Measurements from ENCODE around the gene NFIX.

Gene NFIX

DNA sequence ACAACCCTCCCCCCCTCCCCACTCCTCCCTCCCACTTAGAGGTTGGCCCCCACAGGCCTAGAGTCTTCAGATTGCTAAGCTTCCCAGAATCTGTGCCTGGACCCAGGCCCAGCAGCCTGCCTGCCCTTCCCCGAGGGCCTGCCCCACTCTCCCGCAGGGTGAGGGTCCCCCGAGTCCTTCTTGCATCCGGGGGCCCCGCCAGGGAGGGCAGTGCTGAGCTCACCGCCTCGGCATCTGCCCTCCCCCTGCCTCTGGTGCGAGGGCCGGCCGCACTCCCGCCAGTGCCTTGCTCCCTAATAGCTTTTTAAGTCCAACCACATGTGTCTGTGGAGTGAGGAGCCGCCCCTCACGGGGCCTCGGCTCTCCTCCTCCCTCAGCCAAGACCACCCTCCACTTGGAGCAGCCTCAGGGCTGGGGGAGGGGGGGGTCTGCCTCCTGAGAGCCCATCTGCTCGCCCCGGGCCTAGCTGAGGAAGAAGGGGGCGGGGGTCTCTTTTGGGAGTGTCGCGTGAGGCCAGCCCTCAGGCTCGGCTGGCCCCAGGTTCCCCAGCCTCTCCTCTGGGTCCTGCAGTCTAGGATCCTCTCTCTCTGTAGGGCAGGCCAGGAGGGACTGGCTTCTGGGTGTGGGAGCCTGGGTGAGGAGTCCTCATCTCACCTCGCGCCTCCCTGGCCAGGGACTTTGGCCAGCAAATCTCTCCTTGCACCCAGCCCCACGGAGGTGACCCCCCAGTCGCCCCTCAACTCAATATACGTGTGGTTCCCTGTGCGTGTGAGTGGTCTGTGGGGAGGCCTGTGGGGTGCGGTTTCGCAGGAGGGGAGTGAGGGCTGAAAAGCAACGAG, 60.2 kb downstream of the NFIX start:
- DNase-seq (ENCODE audit: low read depth in 2 of 2), result no peak

- DNase-seq (ENCODE audit: low read depth in 2 of 2), result no peak
These were observed 60.9 kb downstream of the NFIX start for GRCh38 chr19:13056052-13056660.

GRCh38 chr19:13057147-13057572, 61.9 kb downstream of the NFIX start:
- DNase-seq (ENCODE audit: low read depth in 2 of 2), result no peak

DNA sequence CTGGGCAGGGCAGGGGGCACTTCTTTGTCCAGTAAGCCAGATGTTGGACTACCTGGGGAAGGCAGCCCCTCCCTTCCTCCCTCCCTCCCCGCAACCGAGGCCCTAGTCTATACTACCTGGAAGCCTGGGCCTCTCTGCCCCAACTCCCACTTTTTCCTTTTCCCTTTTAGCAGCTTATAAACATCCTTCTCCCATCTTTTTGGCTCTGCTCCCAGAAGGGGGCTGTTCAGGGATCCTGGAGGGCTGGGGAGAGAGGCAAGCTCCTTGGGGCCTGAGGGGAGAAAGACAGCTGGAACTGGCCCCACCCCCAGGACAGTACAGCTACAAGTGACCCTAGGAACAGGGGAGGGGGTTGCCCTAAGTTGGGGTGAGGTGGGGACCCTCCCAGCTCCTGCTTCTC, 62.5 kb downstream of the NFIX start:
- no peak for DNase-seq (ENCODE audit: low read depth in 2 of 2)

DNA sequence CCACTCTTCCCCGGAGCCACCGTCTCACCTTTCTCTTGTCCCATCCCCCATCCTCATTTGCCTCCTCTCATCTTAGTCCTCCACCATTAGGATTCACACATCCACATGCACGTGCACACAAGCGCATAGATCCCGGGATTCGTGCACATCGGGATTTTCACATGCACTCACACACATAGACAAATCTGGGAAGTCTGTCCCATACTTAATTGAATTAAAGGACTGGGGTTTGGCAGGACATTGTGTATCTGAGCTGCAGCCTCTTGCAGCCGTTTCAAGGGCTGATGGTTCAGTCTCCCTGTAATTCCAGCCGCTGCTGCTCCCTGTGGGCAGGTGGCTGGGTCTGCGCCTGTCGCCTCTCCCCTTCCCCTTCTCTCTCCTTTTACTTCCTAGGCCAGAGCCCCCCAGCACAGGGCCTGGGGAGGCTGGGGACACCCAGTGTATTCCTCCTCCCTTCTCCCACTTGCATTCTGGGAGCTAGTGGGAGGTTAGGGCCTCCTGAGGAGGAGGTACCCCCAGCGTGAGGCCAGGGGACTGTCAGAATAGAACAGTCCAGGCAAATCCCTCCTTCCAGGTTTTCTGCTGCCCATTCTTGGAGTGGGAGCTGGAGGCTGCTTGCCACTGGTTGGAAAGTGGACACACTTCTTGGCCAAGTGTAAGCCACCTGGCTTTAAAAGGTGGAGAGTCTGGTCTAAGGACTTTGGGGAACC, 63.8 kb downstream of the NFIX start:
- no peak for DNase-seq (ENCODE audit: low read depth in 2 of 2)

DNA sequence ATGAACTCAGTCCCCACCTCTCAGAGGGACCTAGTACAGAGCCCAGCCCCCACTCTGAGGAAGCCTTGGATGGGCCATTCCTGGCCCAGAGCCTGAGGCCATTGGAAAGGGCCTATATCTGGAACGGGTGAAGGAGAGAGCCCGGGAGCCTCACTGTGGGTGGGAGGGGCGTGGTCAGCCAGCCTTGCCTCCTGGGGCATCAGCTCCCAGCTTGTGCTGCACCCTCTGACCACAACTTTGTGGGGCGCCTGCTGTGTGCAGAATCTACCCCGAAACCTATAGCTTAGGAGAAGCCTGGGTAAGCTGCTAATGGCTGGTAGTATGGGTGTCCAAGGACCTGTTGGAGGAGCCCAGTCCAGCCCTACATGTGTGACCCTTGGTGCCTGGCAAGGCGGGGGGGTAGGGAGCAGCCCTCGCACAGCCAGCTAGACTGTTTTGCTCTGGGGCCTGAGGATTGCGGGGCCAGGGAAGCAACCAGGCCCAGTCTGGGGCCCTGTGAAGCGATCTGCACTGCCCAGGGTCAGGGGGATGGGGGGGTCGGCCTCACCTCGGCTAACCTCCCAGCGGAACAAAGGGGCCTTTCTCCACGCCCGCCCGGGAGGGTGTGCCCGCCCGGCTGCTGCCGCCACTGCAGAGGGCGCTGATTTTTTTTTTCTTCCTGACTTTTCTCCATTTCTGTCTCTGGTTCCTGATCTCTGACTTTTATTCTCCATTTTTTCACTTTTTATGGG, 65.1 kb downstream of the NFIX start:
- DNase-seq (ENCODE audit: low read depth in 2 of 2), result no peak

DNA sequence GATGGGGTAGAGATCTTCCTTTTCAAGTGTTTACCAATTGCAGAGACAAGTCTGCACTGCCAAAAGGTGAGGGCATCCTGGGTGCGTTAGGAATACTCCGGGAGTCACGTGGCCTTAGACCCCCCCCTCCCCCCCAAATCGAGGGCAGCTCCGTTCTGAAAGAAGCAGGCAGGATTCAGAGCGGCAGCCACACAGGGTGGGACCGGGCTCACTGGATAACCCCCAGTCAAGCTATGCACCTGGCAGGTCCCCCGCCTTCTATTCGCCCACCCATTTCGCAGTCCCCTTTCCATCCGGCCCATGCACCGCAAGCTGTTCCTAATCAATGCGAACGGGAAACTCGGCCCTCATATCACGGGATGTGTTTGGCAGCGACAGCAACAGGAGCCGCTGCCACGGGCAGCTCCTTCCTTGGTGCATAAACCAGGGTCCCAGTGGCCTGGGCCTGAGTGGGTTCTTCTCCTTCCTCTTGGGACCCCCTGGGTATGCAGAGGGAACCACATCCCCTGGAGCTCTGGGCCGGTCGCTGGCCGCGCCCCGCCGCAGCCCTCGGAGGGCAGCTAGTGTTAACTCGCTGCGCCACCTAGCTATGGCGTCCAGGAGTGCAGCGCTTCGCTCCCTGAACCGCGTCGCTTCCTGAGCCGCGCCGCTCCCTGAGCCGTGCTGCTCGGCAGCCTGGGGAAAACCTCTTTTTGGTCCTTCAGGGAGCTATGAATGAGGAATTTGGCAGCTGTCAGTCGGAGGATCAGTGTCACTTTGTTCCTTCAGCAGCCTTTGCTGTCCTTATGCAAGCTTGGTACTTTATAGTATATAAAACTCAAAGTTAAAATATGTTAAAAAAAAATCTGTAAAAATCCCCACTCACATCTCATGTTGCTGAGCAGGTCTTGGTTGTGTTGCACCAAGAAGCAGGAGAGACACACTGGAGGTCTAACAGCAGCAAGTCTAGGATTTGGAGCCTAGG, 66.0 kb downstream of the NFIX start:
- DNase-seq (ENCODE audit: low read depth in 2 of 2), result peak; percentile 61 to 80

GRCh38 chr19:13062317-13062716, 67.0 kb downstream of the NFIX start:
- no peak for DNase-seq (ENCODE audit: low read depth in 2 of 2)

DNA sequence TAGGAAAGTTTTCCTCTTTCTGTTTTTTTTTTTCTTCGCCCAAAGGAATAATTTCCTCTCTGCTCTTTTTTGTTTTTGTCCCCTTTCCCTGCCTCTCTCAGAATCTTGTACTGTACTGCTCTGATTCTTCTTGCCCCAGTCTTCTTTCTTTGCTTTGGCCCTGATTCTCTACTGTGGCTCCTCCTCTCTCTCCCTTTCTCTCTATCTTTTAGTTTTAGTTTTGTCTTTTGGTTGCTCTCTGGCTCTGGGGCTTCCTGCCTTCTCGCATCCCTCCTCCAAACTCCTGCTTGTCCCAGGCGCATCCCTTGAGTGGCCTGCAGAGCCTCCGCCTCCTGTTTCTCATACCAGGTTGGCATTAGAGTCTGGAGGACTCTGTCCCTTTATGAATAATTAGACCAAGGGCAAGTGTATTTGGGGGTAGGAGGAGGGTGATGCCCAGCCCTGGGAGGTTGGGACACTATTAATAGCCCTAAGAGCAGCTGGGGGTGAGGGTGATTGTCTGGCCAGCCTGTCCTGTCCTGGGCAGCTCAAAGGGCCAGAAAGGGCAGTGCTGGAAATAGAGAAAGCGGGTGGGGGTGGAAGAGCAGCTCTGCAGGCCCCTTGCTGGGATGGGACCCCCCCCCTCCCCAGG, 68.3 kb downstream of the NFIX start:
- DNase-seq (ENCODE audit: low read depth in 2 of 2), result no peak

GRCh38 chr19:13064092-13064489, 68.8 kb downstream of the NFIX start:
- DNase-seq (ENCODE audit: low read depth in 2 of 2), result no peak

GRCh38 chr19:13066226-13066625, 71.0 kb downstream of the NFIX start:
- DNase-seq (ENCODE audit: low read depth in 2 of 2), result no peak

DNA sequence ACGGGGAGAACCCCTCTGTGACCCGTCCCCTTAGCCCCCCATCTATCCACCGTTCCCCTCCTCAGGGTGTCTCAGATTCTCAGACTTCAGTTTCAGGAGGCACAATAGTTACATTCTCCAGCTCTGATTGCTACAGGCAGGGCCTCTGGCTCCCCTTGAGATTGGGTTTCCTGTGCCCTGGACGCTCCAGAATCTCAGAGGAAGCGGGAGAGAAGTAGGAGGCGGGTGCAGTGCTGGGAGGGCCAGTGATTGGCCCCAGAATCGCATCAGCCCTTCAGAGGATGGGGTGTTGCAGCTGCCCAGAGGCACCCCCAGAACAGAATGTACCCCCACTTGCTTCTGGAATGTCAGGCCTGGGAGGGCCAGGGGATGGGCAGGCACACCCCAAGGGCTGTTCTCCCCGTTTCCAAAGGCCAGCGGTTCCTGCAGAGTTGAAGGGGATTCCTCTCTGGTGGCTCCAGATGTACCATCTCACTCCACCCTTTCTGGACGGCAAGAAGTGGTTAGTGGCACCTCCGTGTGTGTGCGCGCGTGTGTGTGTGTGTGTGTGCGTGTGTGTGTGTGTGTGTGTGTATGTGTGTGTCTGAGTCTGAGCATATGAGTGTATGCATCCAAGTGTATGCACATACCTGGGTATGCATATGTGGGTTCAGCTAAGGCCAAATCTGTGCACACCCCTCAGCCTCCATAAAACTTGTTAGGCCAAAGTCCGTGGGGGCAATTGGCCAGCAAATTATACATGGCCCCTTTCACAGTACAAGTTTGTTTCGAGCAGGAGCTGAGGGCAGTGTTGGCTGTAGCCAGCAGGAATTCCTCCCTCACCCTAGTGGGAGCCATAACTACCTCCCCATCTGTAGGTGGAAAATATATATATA, 71.9 kb downstream of the NFIX start:
- DNase-seq (ENCODE audit: low read depth in 2 of 2), result no peak

DNA sequence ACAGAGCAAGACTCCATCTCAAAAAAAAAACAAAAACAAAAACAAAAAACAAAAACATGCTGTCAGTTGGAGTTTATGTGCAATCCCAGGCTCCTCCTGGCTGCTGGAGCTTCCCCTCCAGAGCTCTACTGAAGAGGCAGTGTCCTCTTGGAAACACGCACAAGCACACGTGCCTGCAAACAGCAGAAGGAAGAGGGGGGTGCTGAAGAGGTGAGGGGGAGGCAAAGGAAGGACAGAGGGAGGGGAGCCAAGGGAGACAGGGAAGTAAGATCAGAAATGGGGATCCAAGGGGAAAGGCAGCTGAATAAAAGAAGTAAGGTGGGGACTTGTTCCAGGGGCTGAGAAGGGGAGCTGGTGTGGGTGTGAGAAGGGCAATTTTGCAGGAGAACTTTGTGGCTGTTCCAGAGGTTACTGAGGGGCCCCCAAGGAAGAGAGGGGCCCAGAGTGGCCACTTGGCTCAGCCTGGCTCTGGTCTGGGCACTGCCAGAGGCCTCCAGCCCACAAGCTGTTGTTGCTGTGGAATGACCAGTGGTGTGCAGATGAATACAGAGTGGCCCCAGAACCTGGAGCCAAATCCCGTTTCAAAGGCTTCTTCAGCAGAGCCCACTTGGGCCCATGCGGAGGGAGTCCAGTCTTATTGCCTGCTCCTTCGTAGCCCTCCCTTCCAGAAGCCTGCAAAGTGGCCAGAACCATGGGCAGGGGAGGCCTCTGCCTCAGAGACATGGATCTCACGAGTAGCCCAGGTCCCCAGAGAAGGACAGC, 73.0 kb downstream of the NFIX start:
- DNase-seq (ENCODE audit: low read depth in 2 of 2), result no peak

DNA sequence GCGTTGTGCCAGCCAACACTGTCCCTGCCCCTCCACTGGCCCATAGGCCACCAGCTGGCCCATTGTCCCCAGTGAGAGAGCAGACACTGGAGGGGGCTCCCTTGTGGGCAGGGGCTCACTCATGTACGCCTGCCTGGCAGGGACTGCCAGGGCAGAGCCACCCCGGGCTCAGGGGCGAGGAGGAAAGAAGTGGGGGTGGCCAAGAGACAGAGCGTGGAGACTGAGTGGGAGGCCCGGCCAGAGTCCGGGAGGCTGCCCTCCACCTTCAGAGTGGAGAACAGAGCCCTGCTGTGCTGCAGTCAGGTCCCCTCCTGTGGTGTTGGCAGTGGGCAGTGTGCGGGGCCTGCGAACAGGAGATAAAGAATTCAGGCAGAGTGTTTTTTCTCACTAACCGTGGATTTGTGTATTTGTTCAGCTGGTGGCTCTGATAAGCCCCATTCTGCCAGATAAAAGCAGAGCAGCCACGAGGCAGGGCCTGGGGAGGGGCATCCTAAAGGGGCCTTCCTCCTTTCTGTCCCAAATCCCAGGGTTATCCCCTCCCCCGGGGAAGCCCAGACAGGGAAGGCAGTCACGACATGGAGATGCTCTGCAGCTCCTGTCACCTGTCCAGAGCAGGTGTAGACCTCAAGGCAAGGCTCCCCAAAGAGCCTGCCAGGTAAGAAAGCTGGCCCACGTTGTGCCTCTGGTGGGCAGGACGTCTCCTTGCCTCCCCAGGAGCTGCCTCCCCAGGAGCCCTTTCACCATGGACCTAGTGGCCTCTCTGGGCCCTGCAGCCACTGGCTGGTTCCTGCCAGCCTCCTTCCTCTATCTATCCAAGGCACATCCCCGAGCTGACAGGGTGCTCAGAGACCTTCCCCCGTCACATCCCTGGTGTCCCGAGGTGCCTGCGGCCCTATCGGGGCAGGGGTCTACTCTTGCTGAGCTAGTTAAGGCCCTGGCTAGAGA, 74.4 kb downstream of the NFIX start:
- no peak for DNase-seq (ENCODE audit: low read depth in 2 of 2)

DNA sequence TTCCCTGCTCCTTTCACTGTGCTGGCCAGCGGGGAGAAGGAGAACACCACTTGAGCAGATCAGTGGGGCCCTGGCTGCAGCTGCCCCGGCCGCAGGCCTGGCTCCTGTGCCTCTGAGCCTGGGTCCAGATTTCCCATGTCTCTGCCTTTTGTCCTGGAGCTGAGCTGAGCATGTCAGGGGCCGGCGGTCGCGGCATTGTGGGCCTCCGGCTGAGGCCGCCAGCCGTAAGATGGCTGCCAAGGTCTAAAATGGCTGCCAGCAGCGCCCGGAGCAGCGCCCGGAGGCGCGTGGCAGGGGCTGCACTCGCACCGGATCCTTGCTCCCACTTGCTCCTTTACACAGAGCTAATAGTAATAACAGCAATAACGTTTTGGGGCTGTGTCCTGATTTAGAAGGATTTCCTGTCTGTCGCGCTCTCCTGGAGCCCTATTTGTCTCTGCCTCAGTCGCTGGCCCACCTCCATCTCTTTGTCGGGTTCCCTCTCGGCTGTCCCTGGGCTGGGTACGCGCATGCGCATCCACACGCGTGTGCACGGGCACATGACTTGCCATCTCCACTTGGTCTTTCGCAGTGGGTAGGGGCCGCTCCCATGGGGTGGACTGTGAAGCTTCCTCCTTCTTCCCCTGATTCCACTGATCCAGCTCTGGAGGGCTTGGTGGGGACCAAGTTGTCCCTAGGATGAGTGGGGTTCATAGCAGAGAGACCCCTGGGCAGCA, 75.3 kb downstream of the NFIX start:
- no peak for DNase-seq (ENCODE audit: low read depth in 2 of 2)

DNA sequence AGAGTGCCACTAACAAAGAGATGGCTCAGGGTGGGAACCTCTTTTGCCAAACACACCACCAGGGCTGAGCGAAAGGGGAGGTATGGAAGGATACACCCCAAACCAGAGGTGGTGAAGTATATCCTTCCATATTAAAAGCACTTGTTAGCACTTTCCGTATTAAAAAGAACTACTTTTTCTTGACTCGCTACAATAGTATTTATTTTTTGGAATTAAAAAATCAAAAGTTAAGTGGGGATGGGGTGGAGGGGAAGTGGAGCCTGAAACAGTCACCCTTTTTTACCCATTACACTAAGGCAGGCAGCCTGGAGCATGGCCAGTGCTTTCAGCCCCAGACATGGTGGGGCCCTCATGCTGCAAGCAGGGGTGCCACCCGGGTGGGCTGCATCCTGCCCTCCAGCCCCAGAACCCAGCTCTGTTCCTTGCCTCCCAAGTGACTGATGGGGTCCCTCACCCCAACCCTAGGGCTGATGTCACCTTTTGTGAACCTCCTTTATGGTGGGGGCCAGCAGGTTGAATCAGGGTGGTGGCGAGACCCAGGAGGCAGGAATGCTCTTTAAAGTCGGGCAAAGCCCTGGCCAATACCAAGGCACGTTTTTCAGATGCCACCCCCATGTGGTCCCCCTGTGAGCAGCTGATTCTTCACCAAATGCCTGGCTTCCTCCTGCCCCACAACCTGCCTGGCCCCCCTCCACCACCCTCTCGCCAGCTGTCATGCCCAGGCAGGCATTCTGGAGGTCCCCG, 76.3 kb downstream of the NFIX start:
- no peak for DNase-seq (ENCODE audit: low read depth in 2 of 2)

Measured in activated CD4-positive, alpha-beta T cell treated with anti-CD3 and anti-CD28 coated beads for 24 hours (primary cell).